Mucosa of rectum (tissue), 2 donors: ENCODE results near the gene IL1R1.
A peak's percentile ranks its signal among the peaks of the same experiment; 100 is the strongest.

Experiments
- H3K27ac ChIP-seq, 2 donors: one replicate each; pipeline ENCODE4 v1.7.0; 2013; ENCODE audit warnings: inconsistent platforms in 2 of 2, low read depth in 2 of 2, low read length in 2 of 2
- H3K27me3 ChIP-seq, 2 donors: one replicate each; pipeline ENCODE4 v1.7.0; 2013; ENCODE audit warnings: low read length in 2 of 2; ENCODE audit not compliant: control insufficient read depth in 2 of 2, insufficient read depth in 2 of 2
- H3K36me3 ChIP-seq, 2 donors: one replicate each; pipeline ENCODE4 v1.7.0; 2013; ENCODE audit warnings: low read length in 2 of 2; ENCODE audit not compliant: control insufficient read depth in 2 of 2, insufficient read depth in 2 of 2
- H3K4me1 ChIP-seq, 2 donors: one replicate each; pipeline ENCODE4 v1.7.0; 2013; ENCODE audit warnings: low read length in 2 of 2, mild to moderate bottlenecking in 1 of 2; ENCODE audit not compliant: control insufficient read depth in 2 of 2, insufficient read depth in 2 of 2
- H3K4me3 ChIP-seq, 2 donors: one replicate each; pipeline ENCODE4 v1.7.0; 2013; ENCODE audit warnings: low read length in 2 of 2
- H3K9ac ChIP-seq, 2 donors: one replicate each; pipeline ENCODE4 v1.7.0; 2013; ENCODE audit warnings: low read length in 2 of 2, low read depth in 1 of 2, mild to moderate bottlenecking in 1 of 2
- H3K9me3 ChIP-seq, 2 donors: one replicate each; pipeline ENCODE4 v1.7.0; 2013; ENCODE audit warnings: low read length in 2 of 2; ENCODE audit not compliant: control insufficient read depth in 2 of 2
- donor health status: healthy.
- donor health status: Normal muscosa, but diverticular disease.

The IL1R1 gene

DNA sequence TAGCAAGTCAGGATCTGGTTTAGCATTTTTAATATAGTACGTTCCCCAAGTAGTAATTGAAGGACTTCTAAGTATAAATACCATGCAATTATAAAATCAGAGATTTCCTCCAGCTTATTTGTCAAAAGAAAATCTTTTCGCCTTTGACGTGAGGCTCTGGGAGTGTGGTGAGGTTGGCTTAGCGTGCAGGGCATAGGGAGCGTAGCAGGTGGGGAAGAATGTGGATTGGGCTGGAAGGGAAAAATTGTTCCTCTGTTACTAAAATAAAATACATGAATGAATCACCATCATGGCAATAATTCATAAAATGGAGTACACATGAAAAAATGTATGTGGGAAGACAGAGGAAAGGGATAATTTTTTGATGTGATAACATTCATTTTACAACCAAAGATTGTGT is 38.8 kb downstream of the IL1R1 start:
- peaks cover 0 to 3% of the 10 kb centered on the region in 2 donors for H3K36me3 ChIP-seq
- H3K4me1 ChIP-seq = no peaks in the 10 kb centered on the region
- H3K9ac ChIP-seq = no peak overlapping the region
- no peak overlapping the region for H3K4me3 ChIP-seq
- no peak overlapping the region for H3K27ac ChIP-seq
- no peaks in the 10 kb centered on the region for H3K27me3 ChIP-seq
- no peaks in the 10 kb centered on the region for H3K9me3 ChIP-seq

DNA sequence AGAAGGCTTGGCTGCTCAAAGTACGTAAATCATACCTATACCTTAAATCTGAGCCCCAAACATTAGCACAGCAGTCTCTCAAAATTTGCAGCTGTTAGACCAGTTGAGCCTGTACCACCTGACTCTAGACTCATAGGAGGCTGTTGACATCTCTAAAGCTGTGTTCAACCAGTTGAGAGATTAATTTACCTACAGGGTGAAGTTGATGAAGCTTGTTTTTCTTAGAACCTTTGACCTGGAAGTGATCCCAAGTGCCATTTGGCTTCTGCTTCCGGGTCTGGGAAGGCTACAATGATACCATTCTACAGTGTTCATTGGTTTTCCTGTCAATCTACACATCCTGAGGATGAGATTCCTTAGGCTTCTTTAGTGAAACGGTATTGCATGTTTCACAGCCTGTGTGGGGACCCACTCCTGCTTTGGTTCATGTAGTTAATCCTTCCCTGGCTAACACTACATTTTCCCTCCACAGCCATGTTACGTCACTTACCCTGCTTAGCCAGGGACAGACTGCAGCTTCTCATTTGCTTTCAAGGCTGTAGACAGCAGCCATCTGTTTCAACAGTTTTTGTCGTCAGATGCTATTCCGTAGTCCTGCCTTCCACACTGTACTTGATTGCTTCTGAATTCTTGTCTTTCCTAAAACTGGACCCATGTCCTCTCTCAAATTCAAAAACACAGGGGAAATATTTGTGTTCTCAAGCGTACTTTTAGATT is 39.5 kb downstream of the IL1R1 start:
- H3K4me3 ChIP-seq = no peak overlapping the region
- H3K36me3 ChIP-seq = no peaks in the 10 kb centered on the region
- H3K27ac ChIP-seq = no peak overlapping the region
- H3K9ac ChIP-seq = no peak overlapping the region
- no peaks in the 10 kb centered on the region for H3K9me3 ChIP-seq
- H3K4me1 ChIP-seq = peaks cover 0 to under 1% of the 10 kb centered on the region in 2 donors
- no peaks in the 10 kb centered on the region for H3K27me3 ChIP-seq

DNA sequence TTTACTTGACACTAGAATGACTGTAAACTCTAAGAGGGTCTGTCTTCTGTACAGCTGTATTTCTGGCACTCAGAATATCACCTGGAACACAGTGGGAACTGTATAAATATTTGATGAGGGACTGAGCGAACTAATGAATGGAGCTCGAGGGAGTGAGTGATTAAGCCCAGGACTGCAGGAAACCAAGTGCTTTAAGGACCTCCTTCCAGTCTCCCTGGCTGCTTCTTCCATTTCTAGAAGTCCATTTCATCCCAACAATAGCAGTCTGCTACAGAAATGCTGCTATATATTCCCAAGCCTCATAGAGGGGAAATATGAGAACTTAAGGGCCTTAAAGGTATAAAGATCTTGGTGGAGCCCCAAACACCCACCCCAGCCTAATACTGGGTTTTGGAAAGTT is 41.5 kb downstream of the IL1R1 start:
- H3K36me3 ChIP-seq = no peaks in the 10 kb centered on the region
- no peak overlapping the region for H3K9ac ChIP-seq
- no peaks in the 10 kb centered on the region for H3K9me3 ChIP-seq
- no peaks in the 10 kb centered on the region for H3K27me3 ChIP-seq
- H3K4me3 ChIP-seq = no peak overlapping the region
- peaks cover 2 to 5% of the 10 kb centered on the region in 2 donors for H3K4me1 ChIP-seq
- H3K27ac ChIP-seq = no peak overlapping the region

DNA sequence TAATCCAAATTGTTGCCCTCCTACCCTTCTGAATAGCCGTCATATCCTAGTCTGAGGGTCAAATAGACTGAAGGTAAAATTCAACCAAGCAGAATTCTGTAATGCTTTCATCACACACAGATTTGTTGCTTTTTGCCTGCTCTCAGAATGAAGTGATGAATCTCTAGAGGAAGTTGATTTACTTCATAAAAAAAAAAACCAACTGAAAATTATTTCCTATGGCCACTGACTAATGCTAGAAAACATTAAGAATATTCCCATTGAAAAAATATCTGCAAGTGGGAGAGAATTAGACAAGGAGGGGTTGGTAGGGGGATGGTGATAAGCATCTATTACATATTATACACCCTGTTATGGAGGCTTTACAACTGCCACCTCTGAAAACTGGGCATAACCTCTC is 42.0 kb downstream of the IL1R1 start:
- H3K4me3 ChIP-seq = no peak overlapping the region
- no peak overlapping the region for H3K27ac ChIP-seq
- H3K36me3 ChIP-seq = no peaks in the 10 kb centered on the region

DNA sequence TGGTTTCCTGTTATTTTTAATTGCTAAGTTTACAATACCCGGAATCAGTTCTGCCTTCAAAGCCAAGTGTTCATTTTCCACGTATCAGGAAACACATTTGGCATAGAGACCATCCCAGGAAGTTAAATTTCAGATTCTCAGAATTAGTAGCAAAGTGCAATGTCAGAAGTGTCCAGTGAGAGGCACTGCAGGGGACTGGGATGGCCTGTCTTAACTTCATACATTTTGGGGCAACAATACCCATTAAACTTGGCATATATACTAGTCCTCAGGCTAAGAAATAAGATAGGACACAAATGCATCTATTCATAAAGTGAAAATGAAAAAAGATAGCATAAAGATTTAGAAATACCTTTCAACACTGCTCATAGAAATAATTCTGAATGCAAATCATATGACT is 42.8 kb downstream of the IL1R1 start:
- H3K4me3 ChIP-seq = no peak overlapping the region
- no peaks in the 10 kb centered on the region for H3K27me3 ChIP-seq
- no peak overlapping the region for H3K9ac ChIP-seq
- no peaks in the 10 kb centered on the region for H3K9me3 ChIP-seq
- peaks cover 2 to 5% of the 10 kb centered on the region in 2 donors for H3K4me1 ChIP-seq
- no peak overlapping the region for H3K27ac ChIP-seq
- H3K36me3 ChIP-seq = no peaks in the 10 kb centered on the region

More for the DNA sequence above, 42.0 kb downstream of the IL1R1 start:
- Histone ChIP-seq H3K9me3 (no peaks in the 10 kb centered on the region), H3K27me3 (no peaks in the 10 kb centered on the region), H3K4me1 (peaks cover 2 to 5% of the 10 kb centered on the region in 2 donors), H3K9ac (no peak overlapping the region)

DNA sequence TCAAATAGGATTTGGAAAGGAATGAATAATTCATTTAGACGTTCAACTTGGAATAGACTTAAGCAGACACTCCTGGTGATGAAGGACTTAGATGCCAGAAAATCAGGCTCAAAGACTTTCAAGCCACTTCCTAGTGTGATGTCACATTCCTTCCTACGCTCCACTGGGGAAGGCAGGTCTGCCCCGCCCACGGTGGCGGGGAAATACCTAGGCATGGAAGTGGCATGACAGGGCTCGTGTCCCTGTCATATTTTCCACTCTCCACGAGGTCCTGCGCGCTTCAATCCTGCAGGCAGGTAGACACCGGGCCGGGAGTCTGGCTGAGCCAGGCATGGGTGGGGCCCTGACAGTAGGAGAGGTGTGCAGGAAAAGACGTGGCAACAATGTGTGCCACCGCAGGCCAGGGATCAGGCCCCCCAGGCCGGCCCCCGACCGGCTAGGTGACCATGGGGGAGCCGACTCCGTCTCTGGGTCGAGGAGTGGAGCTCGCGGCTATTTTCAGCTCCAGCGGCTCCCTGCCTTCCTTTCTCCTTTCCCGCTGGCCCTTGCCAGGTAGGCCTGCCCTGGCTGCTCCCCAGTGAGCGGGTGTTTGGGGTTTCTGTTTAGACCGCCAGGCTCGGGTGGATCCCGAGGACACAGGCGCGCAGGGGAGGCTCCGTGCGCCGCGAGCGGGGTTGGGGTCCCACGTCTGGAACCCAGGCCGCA is 44.4 kb downstream of the IL1R1 start, which contains the start of gene IL1RL2:
TSS of gene IL1RL2 (plus strand) at position 233 of the 705 bp plus-strand sequence. CDS start 845 bp downstream, outside the sequence.
- Histone ChIP-seq H3K27ac (peak within 1 kb of the TSS; percentile 11 to 35), H3K9me3 (no peaks in the 10 kb centered on the region)

DNA sequence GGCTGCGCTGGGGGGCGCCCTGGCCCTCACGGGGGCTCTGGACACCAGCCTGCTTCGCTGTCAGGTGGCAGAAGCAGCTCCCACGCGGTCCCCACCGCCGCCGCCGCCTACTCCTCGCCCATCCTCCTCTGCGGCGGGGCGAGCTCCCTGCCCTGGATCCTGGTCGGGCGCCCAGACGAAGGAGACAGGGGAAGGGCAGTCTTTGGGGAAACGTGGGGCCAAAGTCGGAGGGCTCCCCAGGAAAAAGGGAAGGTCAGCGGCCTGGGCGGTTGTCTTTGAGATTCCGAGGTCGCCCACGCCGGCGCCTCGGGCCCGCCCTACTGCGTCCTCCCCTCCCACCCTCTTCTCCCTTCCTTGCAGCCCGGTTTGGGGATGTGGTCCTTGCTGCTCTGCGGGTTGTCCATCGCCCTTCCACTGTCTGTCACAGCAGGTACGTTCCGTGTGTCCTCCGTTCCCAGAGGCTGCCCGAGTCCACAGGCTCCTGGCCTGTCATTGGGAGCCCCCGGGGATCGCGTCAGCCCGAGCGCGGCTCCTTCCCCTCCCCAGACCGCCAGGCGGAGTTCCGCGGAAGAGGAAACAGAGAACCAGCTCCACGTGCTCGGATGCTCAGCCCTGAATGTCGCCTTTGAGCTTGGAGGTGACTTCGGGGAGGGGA is 45.1 kb downstream of the IL1R1 start:
- H3K9me3 ChIP-seq = no peaks in the 10 kb centered on the region
- H3K27me3 ChIP-seq = no peaks in the 10 kb centered on the region
- H3K27ac ChIP-seq = peak overlapping the region in 1 of 2 donors; percentile 35
- peak overlapping the region; percentile 72 to 73 for H3K4me3 ChIP-seq
- peaks cover 2 to 5% of the 10 kb centered on the region in 2 donors for H3K4me1 ChIP-seq
- H3K9ac ChIP-seq = peak overlapping the region; percentile 58 to 73
- no peaks in the 10 kb centered on the region for H3K36me3 ChIP-seq

More for the DNA sequence above, 44.4 kb downstream of the IL1R1 start, which contains the start of gene IL1RL2:
- no peaks in the 10 kb centered on the region for H3K36me3 ChIP-seq
- peak within 1 kb of the TSS; percentile 58 to 73 for H3K9ac ChIP-seq
- H3K4me1 ChIP-seq = peaks cover 2 to 5% of the 10 kb centered on the region in 2 donors
- H3K27me3 ChIP-seq = no peaks in the 10 kb centered on the region
- peak within 1 kb of the TSS; percentile 72 to 73 for H3K4me3 ChIP-seq

DNA sequence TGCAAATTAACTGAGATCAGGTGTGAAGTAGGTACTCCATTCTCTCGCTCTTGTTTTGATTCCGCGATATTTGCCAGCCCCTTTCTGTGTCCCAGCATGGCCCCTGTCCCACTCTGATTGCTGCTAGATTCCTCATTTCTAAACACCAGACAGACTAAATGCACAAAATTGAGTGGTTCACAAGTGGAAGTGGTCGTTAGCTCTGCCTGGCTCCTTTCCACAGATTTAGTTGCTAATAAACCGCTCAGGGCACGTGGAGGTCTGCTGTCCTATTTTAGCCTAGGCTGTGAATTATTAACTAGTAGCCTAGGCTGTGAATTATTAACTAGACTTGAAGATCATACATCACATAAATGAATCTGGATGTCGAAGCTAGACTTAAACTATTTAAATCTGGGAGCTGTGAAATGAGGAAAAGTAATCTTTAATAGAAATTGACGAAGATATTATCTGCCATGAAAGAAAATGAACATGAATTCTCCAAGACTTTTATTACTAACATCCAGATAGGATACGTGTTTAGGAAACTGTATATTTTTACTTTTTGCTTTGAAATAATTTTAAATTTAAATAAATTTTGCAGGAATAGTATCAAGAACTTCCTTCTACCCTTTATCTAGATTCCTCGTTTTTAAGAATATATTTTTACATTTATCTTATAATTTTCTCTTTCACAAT is 48.0 kb downstream of the IL1R1 start:
- no peak overlapping the region for H3K27ac ChIP-seq
- H3K9ac ChIP-seq = no peak overlapping the region
- H3K36me3 ChIP-seq = no peaks in the 10 kb centered on the region
- no peaks in the 10 kb centered on the region for H3K9me3 ChIP-seq
- H3K4me1 ChIP-seq = peaks cover 2 to 5% of the 10 kb centered on the region in 2 donors
- H3K4me3 ChIP-seq = no peak overlapping the region
- H3K27me3 ChIP-seq = no peaks in the 10 kb centered on the region

DNA sequence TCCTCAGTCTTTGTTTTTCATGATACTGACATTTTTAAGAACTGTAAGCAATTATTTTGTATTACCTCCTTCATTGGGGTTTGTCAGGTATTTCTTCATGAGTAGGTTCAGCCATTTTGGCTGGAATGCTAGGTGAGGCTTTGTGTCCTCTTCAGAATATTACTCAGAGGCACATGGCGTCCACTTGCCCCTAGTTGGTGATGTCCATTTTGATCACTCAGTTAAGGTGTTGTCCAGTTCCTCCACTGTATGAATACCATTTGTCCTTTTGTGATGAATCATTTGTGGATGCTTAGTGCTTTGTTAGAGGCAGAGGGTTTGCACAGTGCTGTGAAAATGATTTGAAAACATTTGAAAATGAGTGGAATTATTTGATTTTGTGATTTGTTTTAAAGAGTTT is 49.0 kb downstream of the IL1R1 start:
- no peaks in the 10 kb centered on the region for H3K9me3 ChIP-seq
- no peak overlapping the region for H3K27ac ChIP-seq
- H3K9ac ChIP-seq = no peak overlapping the region
- peaks cover 2 to 5% of the 10 kb centered on the region in 2 donors for H3K4me1 ChIP-seq
- no peak overlapping the region for H3K4me3 ChIP-seq
- no peaks in the 10 kb centered on the region for H3K27me3 ChIP-seq
- H3K36me3 ChIP-seq = no peaks in the 10 kb centered on the region
